ENCODE data around the gene CFAP92. TPM values are rescaled to one million over a fixed set of nuclear protein-coding genes. Genes with fewer than 3 reads are reported as not detected.

CFAP92 gene
- total and polyA plus RNA-seq, 2 donors (not counting 1 experiment from before 2014, with no cell fraction given), result not detected

DNA sequence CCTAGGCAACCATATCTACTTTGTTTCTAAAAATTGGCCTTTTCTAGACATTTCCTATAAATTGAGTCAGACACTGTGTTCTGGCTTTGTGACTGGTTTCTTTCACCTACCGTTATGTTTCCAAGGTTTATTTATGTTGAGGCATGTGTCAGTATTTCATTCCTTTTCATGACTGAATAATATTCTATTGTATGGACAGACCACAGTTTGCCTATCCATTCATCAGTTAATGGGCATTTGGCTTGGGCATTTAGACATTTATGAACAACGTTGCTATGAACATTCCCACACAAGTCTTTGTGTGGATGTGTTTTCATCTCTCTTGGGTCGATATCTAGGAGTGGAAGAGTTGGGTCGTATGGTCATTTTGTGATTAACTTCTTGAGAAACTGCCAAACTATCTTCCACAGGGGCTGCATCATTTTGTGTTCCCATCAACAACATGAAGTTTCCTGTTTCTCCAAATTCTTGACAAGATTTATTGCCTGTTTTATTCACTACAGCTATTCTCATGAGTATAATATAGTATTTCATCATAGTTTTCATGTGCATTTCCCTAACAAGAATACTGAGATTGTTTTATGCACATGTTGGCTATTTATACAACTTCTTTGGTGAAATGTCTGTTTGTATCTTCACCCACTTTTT is 3.7 kb upstream of the CFAP92 start:
- 83% methylated on average over 1 of the region's 4 CpGs for WGBS (ENCODE audit: insufficient coverage)
- no peaks in the 10 kb centered on the region for H4K20me1 ChIP-seq (ENCODE audit: control insufficient read depth, insufficient read depth, low read length, poor library complexity, severe bottlenecking)
- peaks cover 0 to 69% (median 29%) of the 10 kb centered on the region in 4 experiments for H3K27me3 ChIP-seq (replicated peaks in 1 of 4; ENCODE audit: control extremely low read depth in 1 of 4, control insufficient read depth in 3 of 4, insufficient read depth in 4 of 4, low read length in 3 of 4)
- no peak overlapping the region for H3K27ac ChIP-seq (ENCODE audit: low read length in 2 of 2)
- no peak overlapping the region for H3K4me3 ChIP-seq (ENCODE audit: control extremely low read depth in 1 of 5, extremely low read depth in 1 of 5, insufficient read depth in 1 of 5, low read depth in 2 of 5, low read length in 4 of 5)
- intact Hi-C loops (cut with micrococcal nuclease), result no loop called here
- no peaks in the 10 kb centered on the region for H3K79me2 ChIP-seq (ENCODE audit: control insufficient read depth, insufficient read depth, low read length)
- H3K4me3 Mint-ChIP-seq, result no peak overlapping the region
- H2AFZ ChIP-seq (ENCODE audit: insufficient read depth, low read depth, low read length, poor library complexity, severe bottlenecking), result no peak overlapping the region
- H3K27ac Mint-ChIP-seq, result no peak overlapping the region
- CTCF ChIA-PET, result interaction anchor here (0.8 to 1.2 kb wide), 2 partner anchors 19 to 20 kb away, joined by 4 read pairs; no protein-coding TSS in a partner anchor
- DNase-seq, result no peak
- H3K9me3 ChIP-seq (ENCODE audit: control extremely low read depth in 1 of 3, control insufficient read depth in 2 of 3, insufficient read depth in 1 of 3, low read length in 2 of 3), result peaks cover 0 to 16% (median 3%) of the 10 kb centered on the region in 3 donors
- peaks cover 4% of the 10 kb centered on the region for H3K9me3 Mint-ChIP-seq (ENCODE audit: insufficient read depth)
- no peak overlapping the region for H3K4me2 ChIP-seq (replicated peaks; ENCODE audit: low read depth, low read length, poor library complexity, severe bottlenecking)
- ATAC-seq (ENCODE audit: low read depth), result no peak
- H3K9ac ChIP-seq (ENCODE audit: low read length), result no peak overlapping the region
- TF ChIP-seq EZH2 (IDR thresholded peaks at IDR 0.05; ENCODE audit: borderline replicate concordance, insufficient read depth, low read depth, low read length, poor library complexity, severe bottlenecking) (no peak), CTCF (IDR thresholded peaks at IDR 0.05) (no peak)
- H3K4me1 Mint-ChIP-seq, result peaks cover 26% of the 10 kb centered on the region
- peaks cover 40 to 45% of the 10 kb centered on the region in 2 donors for H3K4me1 ChIP-seq (ENCODE audit: control insufficient read depth in 2 of 2, insufficient read depth in 2 of 2, low read length in 2 of 2)
- H3K36me3 ChIP-seq (replicated peaks in 1 of 2; ENCODE audit: control extremely low read depth in 1 of 2, control insufficient read depth in 1 of 2, extremely low read depth in 1 of 2, insufficient read depth in 2 of 2, low read length in 1 of 2), result no peaks in the 10 kb centered on the region
- peaks cover 40% of the 10 kb centered on the region for H3K27me3 Mint-ChIP-seq
- POLR2A ChIA-PET, result interaction anchor here (1.8 kb wide), 1 partner anchor 18 kb away, joined by 5 read pairs; no protein-coding TSS in a partner anchor

- Histone ChIP-seq H3K27ac (ENCODE audit: low read length in 2 of 2) (no peak overlapping the region), H3K4me3 (ENCODE audit: control extremely low read depth in 1 of 5, extremely low read depth in 1 of 5, insufficient read depth in 1 of 5, low read depth in 2 of 5, low read length in 4 of 5) (no peak overlapping the region), H3K27me3 (replicated peaks in 1 of 4; ENCODE audit: control extremely low read depth in 1 of 4, control insufficient read depth in 3 of 4, insufficient read depth in 4 of 4, low read length in 3 of 4) (peaks cover 0 to 60% (median 23%) of the 10 kb centered on the region in 4 experiments), H3K79me2 (ENCODE audit: control insufficient read depth, insufficient read depth, low read length) (no peaks in the 10 kb centered on the region), H4K20me1 (ENCODE audit: control insufficient read depth, insufficient read depth, low read length, poor library complexity, severe bottlenecking) (no peaks in the 10 kb centered on the region), H3K9me3 (ENCODE audit: control extremely low read depth in 1 of 3, control insufficient read depth in 2 of 3, insufficient read depth in 1 of 3, low read length in 2 of 3) (peaks cover 0 to 10% (median 3%) of the 10 kb centered on the region in 3 donors), H3K9ac (ENCODE audit: low read length) (no peak overlapping the region), H3K4me1 (ENCODE audit: control insufficient read depth in 2 of 2, insufficient read depth in 2 of 2, low read length in 2 of 2) (peaks cover 31 to 38% of the 10 kb centered on the region in 2 donors), H3K4me2 (replicated peaks; ENCODE audit: low read depth, low read length, poor library complexity, severe bottlenecking) (no peak overlapping the region), H2AFZ (ENCODE audit: insufficient read depth, low read depth, low read length, poor library complexity, severe bottlenecking) (no peak overlapping the region), H3K36me3 (replicated peaks in 1 of 2; ENCODE audit: control extremely low read depth in 1 of 2, control insufficient read depth in 1 of 2, extremely low read depth in 1 of 2, insufficient read depth in 2 of 2, low read length in 1 of 2) (no peaks in the 10 kb centered on the region)
- ATAC-seq (ENCODE audit: low read depth), result no peak
- Mint-ChIP-seq H3K4me3 (no peak overlapping the region), H3K9me3 (ENCODE audit: insufficient read depth) (peaks cover 4% of the 10 kb centered on the region), H3K4me1 (peaks cover 20% of the 10 kb centered on the region), H3K27me3 (peaks cover 34% of the 10 kb centered on the region), H3K27ac (no peak overlapping the region)
- intact Hi-C loops (cut with micrococcal nuclease), result no loop called here
- TF ChIP-seq CTCF (IDR thresholded peaks at IDR 0.05) (no peak), EZH2 (IDR thresholded peaks at IDR 0.05; ENCODE audit: borderline replicate concordance, insufficient read depth, low read depth, low read length, poor library complexity, severe bottlenecking) (no peak)
- WGBS (ENCODE audit: insufficient coverage), result 0% methylated on average over 5 of the region's 5 CpGs
- ChIA-PET CTCF (interaction anchor here (1.2 to 4.5 kb wide), 2 partner anchors 21 to 27 kb away, joined by 4 to 29 read pairs; no protein-coding TSS in a partner anchor), POLR2A (interaction anchor here (0.6 kb wide), 2 partner anchors 280 to 505 kb away, joined by 3 to 5 read pairs; no protein-coding TSS in a partner anchor)
- DNase-seq, result peak; percentile 42
Observed at GRCh38 chr3:128996726-128997125, 2.9 kb upstream of the CFAP92 start.

Data from B cell (primary cell).